GM12872 (cell line): Measurements from ENCODE around the gene KIF3B.

Source experiments
- CTCF ChIP-seq: IDR thresholded peaks from 3 replicates; pipeline ENCODE4 v1.5.1; 2011; ENCODE audit warnings: low read depth, mild to moderate bottlenecking, low read length, moderate library complexity; ENCODE audit not compliant: insufficient read depth

The KIF3B gene

GRCh38 chr20:32282461-32282860 lies 5.0 kb downstream of the KIF3B start:
- TF ChIP-seq CTCF = no peak

- TF ChIP-seq CTCF = no peak
These were observed 7.7 kb downstream of the KIF3B start for GRCh38 chr20:32285082-32285620.

GRCh38 chr20:32285621-32286371 lies 8.3 kb downstream of the KIF3B start:
- TF ChIP-seq CTCF = no peak

GRCh38 chr20:32287231-32287638 lies 9.8 kb downstream of the KIF3B start:
- no peak for TF ChIP-seq CTCF

GRCh38 chr20:32288225-32288849 lies 10.9 kb downstream of the KIF3B start:
- TF ChIP-seq CTCF = no peak

- TF ChIP-seq CTCF = no peak
These were observed 12.4 kb downstream of the KIF3B start for GRCh38 chr20:32289661-32290431.

- TF ChIP-seq CTCF = no peak
These were observed 13.7 kb downstream of the KIF3B start for GRCh38 chr20:32291166-32291565.
